Calu3 (cell line): Measurements from ENCODE around the gene AQP1. TPM values are rescaled to one million over a fixed set of nuclear protein-coding genes. Genes with fewer than 3 reads are reported as not detected.

Experiments used
- BruUV-seq: library from RNA; stranded (reverse); fragments of 400-500 nt; replicated peaks from 2 replicates; lab custom pipeline; 2021; lab: Mats Ljungman, UMichigan
- CTCF ChIA-PET: fragments of 300-600 bp; sonication (Branson Sonifier 250); formaldehyde crosslinking; loops from one replicate; lab custom pipeline; 2022; ENCODE audit warnings: antibody characterized with exemption; lab: Charles Lee
- DNase-seq: peaks from one replicate; pipeline ENCODE4 v3.0.0; 2022
- H3K27ac Mint-ChIP-seq: one replicate; pipeline ENCODE4 v1.8.0; 2022; ENCODE audit warnings: mixed read lengths; ENCODE audit not compliant: unreplicated experiment
- H3K27me3 Mint-ChIP-seq: one replicate; pipeline ENCODE4 v1.8.0; 2022; ENCODE audit warnings: mixed read lengths; ENCODE audit not compliant: unreplicated experiment
- H3K36me3 Mint-ChIP-seq: one replicate; pipeline ENCODE4 v1.8.0; 2022; ENCODE audit warnings: mild to moderate bottlenecking, moderate library complexity, mixed read lengths; ENCODE audit not compliant: insufficient read depth, unreplicated experiment
- H3K4me1 Mint-ChIP-seq: one replicate; pipeline ENCODE4 v1.8.0; 2022; ENCODE audit warnings: mild to moderate bottlenecking, low read depth, mixed read lengths; ENCODE audit not compliant: unreplicated experiment
- H3K4me3 Mint-ChIP-seq: one replicate; pipeline ENCODE4 v1.8.0; 2022; ENCODE audit warnings: mild to moderate bottlenecking, low read depth, moderate library complexity, mixed read lengths; ENCODE audit not compliant: unreplicated experiment
- H3K9me3 Mint-ChIP-seq: one replicate; pipeline ENCODE4 v1.8.0; 2022; ENCODE audit warnings: low read depth, mixed read lengths; ENCODE audit not compliant: unreplicated experiment
- CTCF ChIP-seq: fragments of 200-600 bp; IDR thresholded peaks from one replicate; pipeline ENCODE4 v1.8.0; 2022; ENCODE audit warnings: antibody characterized with exemption; ENCODE audit not compliant: unreplicated experiment
- intact Hi-C: fragments of 100-400 bp; cut with micrococcal nuclease; formaldehyde crosslinking; loops from one replicate; pipeline ENCODE4 v1.10.0; 2022; ENCODE audit not compliant: unreplicated experiment
- total RNA-seq: library from RNA; stranded (reverse); gene quantifications from 2 replicates; pipeline ENCODE4 v1.2.3, GENCODE V29; 2022

The AQP1 gene
- total RNA-seq, 1 experiment from 2014 or later: 1.7 TPM

GRCh38 chr7:30896036-30896435, 15.6 kb upstream of the AQP1 start:
- H3K27ac Mint-ChIP-seq: peak overlapping the region; percentile 62
- TF ChIP-seq CTCF: no peak

GRCh38 chr7:30896783-30897637, 14.6 kb upstream of the AQP1 start:
- H3K4me1 Mint-ChIP-seq: peaks cover 44% of the 10 kb centered on the region
- no TSS peak for BruUV-seq
- TF ChIP-seq CTCF: no peak
- H3K4me3 Mint-ChIP-seq: peak overlapping the region; percentile 15
- intact Hi-C loops: loop anchor here (1.0 to 2.0 kb wide), 3 partner anchors 46 to 97 kb away; no protein-coding TSS in a partner anchor
- H3K27me3 Mint-ChIP-seq: no peaks in the 10 kb centered on the region
- H3K9me3 Mint-ChIP-seq: no peaks in the 10 kb centered on the region
- H3K36me3 Mint-ChIP-seq: peaks cover 19% of the 10 kb centered on the region
- CTCF ChIA-PET: interaction anchor here (0.7 to 1.8 kb wide), 13 partner anchors 8 to 141 kb away, joined by 3 to 10 read pairs (median 4); partner anchors contain the start of gene AQP1
- peak overlapping the region; percentile 62 for H3K27ac Mint-ChIP-seq
- DNase-seq: peak; percentile 78

More at GRCh38 chr7:30896036-30896435, 15.6 kb upstream of the AQP1 start:
- intact Hi-C loops: loop anchor here (2.0 kb wide), 2 partner anchors 47 to 79 kb away; no protein-coding TSS in a partner anchor
- Mint-ChIP-seq H3K9me3 (no peaks in the 10 kb centered on the region), H3K27me3 (no peaks in the 10 kb centered on the region), H3K4me1 (peaks cover 44% of the 10 kb centered on the region), H3K36me3 (peaks cover 19% of the 10 kb centered on the region), H3K4me3 (peak overlapping the region; percentile 15)
- CTCF ChIA-PET: interaction anchor here (0.5 to 1.6 kb wide), 8 partner anchors 10 to 506 kb away, joined by 3 to 5 read pairs (median 4); no protein-coding TSS in a partner anchor
- peak; percentile 76 for DNase-seq
- BruUV-seq: no TSS peak

GRCh38 chr7:30897770-30898169, 13.9 kb upstream of the AQP1 start:
- Mint-ChIP-seq H3K27ac (peak overlapping the region; percentile 62), H3K4me3 (peak overlapping the region; percentile 15), H3K27me3 (no peaks in the 10 kb centered on the region), H3K9me3 (no peaks in the 10 kb centered on the region), H3K36me3 (peaks cover 19% of the 10 kb centered on the region), H3K4me1 (peaks cover 44% of the 10 kb centered on the region)
- no peak for DNase-seq
- CTCF ChIA-PET: interaction anchor here (0.7 to 1.8 kb wide), 12 partner anchors 8 to 140 kb away, joined by 3 to 10 read pairs (median 4); partner anchors contain the start of gene AQP1
- no peak for TF ChIP-seq CTCF
- intact Hi-C loops: loop anchor here (1.0 to 2.0 kb wide), 3 partner anchors 45 to 97 kb away; no protein-coding TSS in a partner anchor
- no TSS peak for BruUV-seq

GRCh38 chr7:30898411-30898810, 13.2 kb upstream of the AQP1 start:
- CTCF ChIA-PET: interaction anchor here (0.7 to 1.8 kb wide), 5 partner anchors 9 to 62 kb away, joined by 3 to 10 read pairs (median 5); partner anchors contain the start of gene AQP1
- H3K27me3 Mint-ChIP-seq: no peaks in the 10 kb centered on the region
- H3K4me3 Mint-ChIP-seq: no peak overlapping the region
- no peaks in the 10 kb centered on the region for H3K9me3 Mint-ChIP-seq
- H3K27ac Mint-ChIP-seq: no peak overlapping the region
- no peak for DNase-seq
- no peak for TF ChIP-seq CTCF
- no TSS peak for BruUV-seq
- H3K4me1 Mint-ChIP-seq: peaks cover 44% of the 10 kb centered on the region
- peaks cover 19% of the 10 kb centered on the region for H3K36me3 Mint-ChIP-seq
- intact Hi-C loops: no loop called here
